Measurements from ENCODE around the gene COPZ2. TPM values are rescaled to one million over a fixed set of nuclear protein-coding genes. Genes with fewer than 3 reads are reported as not detected.
A peak's percentile ranks its signal among the peaks of the same experiment; 100 is the strongest.

COPZ2 gene
- total RNA-seq, 6 experiments from 2014 or later, result 209 to 260 (median 211) TPM

DNA sequence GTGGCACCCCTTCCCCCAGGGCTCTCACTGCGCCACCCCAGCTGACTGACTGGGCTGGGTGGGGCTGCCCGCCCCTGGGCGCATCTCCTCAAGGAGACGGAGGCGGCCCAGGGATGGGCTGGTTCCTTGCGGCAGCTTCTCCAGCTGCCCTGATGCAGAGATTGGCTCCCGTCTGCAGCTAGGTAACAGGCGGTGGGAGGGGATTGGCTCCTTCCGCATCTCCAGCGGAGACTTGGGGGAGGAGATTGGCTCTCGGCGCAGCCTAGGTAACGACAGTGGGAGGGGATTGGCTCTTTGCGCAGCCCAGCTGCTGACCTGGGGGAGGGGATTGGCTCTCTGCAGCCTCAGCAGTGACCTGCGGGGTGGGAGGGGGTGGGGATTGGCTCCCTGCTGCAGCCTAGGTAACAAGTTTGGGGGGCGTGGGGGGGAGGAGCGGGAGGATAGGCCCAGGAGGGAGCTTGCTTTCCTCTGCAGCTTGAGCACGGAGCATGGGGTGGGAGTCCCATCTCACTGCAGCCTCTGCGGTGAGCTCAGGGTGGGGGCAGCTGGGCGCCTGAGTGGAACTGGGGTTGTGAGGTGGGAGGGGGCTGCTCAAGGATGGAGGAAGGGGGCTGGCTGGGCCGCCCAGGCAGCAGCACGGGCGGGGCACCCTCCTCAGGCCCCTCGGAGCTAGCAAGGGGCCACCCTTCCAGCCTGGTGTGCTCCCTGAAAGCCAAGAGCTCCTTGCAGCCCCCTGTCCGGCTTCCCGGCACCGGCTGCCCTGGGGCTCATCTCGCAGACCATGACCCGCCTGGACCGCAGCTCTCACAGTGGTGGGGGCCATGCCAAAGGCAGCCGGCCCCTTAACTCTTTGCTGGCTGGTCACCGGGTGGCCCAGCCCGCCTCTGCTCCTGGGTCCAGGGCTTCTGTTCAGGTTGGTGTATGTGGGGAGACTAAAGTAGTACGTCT lies 16.9 kb upstream of the COPZ2 start:
- peak overlapping the region; percentile 70 for H3K4me3 Mint-ChIP-seq
- H3K9me3 Mint-ChIP-seq, result no peaks in the 10 kb centered on the region
- TF ChIP-seq, protein P1, sequence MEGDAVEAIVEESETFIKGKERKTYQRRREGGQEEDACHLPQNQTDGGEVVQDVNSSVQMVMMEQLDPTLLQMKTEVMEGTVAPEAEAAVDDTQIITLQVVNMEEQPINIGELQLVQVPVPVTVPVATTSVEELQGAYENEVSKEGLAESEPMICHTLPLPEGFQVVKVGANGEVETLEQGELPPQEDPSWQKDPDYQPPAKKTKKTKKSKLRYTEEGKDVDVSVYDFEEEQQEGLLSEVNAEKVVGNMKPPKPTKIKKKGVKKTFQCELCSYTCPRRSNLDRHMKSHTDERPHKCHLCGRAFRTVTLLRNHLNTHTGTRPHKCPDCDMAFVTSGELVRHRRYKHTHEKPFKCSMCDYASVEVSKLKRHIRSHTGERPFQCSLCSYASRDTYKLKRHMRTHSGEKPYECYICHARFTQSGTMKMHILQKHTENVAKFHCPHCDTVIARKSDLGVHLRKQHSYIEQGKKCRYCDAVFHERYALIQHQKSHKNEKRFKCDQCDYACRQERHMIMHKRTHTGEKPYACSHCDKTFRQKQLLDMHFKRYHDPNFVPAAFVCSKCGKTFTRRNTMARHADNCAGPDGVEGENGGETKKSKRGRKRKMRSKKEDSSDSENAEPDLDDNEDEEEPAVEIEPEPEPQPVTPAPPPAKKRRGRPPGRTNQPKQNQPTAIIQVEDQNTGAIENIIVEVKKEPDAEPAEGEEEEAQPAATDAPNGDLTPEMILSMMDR (IDR thresholded peaks at IDR 0.05), result no peak
- H3K27me3 Mint-ChIP-seq (ENCODE audit: insufficient read depth), result peaks cover 8% of the 10 kb centered on the region
- DNase-seq, result peak; percentile 46
- peaks cover 72% of the 10 kb centered on the region for H3K4me1 Mint-ChIP-seq (ENCODE audit: low read depth)
- peaks cover 49% of the 10 kb centered on the region for H3K36me3 Mint-ChIP-seq (ENCODE audit: low read depth)
- H3K27ac Mint-ChIP-seq, result peak overlapping the region; percentile 95

DNA sequence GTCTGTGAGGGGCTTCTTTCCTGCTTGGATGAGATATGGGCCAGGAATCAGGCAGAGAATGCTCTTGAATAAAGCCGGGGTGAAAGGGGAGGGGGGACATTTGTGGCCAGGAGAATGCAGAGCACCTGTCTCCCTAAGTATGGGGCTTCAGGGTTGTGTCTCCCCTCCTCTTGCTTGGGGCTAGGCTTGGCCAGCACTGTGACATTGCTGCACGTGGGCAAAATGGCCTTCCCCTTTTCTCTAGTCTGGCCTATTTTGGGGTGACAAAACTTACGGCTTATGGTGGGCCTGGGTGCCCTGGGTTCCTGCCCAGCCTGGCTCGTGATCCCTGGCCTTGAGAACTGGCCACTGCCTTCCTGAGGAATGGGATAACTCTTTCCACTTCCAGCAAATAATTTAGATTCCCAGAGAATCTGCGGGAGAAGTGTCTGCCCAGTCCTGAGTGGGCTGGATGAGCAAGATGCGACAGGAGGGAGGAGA lies 16.2 kb upstream of the COPZ2 start:
- H3K4me3 Mint-ChIP-seq, result peak overlapping the region; percentile 70
- DNase-seq, result no peak
- TF ChIP-seq, protein P1 (IDR thresholded peaks at IDR 0.05), result no peak
- peak overlapping the region; percentile 95 for H3K27ac Mint-ChIP-seq
- peaks cover 8% of the 10 kb centered on the region for H3K27me3 Mint-ChIP-seq (ENCODE audit: insufficient read depth)
- peaks cover 45% of the 10 kb centered on the region for H3K36me3 Mint-ChIP-seq (ENCODE audit: low read depth)
- H3K9me3 Mint-ChIP-seq, result no peaks in the 10 kb centered on the region
- H3K4me1 Mint-ChIP-seq (ENCODE audit: low read depth), result peaks cover 78% of the 10 kb centered on the region

DNA sequence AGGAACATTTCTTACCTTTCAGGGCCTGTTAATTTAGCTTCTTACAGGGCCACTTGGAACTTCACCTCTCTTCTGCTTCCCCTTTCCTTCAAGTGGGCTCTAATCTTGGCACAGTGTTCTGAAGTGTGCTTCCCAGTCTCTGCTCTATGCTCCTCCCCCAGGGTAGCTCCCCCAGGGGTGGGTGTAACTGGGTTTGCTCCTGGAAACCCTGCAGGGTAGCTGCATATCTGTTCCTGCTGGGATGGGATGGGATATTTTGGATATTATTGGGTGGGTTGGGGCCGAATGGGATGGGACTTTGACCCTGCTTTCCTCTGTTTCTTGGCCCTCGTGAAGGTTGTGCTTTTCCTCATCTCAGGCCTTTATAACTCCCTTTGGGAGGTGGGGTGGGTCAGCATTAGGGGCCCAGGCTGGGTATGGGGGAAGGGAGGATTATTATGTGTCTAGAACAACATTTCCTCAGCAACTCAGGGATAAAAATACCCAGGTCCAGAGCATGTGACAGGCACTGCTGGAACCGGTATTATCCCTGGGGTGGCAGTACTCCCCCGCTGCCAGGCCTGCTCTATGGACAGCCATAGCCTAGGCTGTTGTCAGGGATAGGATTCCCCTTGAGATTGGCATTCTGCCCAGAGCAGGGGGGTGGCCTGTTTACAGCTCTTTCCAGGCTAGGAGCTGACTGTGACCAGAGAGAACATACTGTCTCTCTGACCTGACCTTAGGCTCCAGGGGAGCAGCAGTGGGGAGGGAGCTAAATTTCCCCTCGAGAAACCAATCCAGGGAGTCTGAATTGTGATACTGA lies 15.6 kb upstream of the COPZ2 start:
- Mint-ChIP-seq H3K9me3 (no peaks in the 10 kb centered on the region), H3K36me3 (ENCODE audit: low read depth) (peaks cover 43% of the 10 kb centered on the region), H3K4me3 (peak overlapping the region; percentile 70), H3K27ac (peak overlapping the region; percentile 95), H3K4me1 (ENCODE audit: low read depth) (peaks cover 73% of the 10 kb centered on the region), H3K27me3 (ENCODE audit: insufficient read depth) (peaks cover 8% of the 10 kb centered on the region)
- peak; percentile 35 for DNase-seq
- TF ChIP-seq, protein P1 (IDR thresholded peaks at IDR 0.05), result no peak

DNA sequence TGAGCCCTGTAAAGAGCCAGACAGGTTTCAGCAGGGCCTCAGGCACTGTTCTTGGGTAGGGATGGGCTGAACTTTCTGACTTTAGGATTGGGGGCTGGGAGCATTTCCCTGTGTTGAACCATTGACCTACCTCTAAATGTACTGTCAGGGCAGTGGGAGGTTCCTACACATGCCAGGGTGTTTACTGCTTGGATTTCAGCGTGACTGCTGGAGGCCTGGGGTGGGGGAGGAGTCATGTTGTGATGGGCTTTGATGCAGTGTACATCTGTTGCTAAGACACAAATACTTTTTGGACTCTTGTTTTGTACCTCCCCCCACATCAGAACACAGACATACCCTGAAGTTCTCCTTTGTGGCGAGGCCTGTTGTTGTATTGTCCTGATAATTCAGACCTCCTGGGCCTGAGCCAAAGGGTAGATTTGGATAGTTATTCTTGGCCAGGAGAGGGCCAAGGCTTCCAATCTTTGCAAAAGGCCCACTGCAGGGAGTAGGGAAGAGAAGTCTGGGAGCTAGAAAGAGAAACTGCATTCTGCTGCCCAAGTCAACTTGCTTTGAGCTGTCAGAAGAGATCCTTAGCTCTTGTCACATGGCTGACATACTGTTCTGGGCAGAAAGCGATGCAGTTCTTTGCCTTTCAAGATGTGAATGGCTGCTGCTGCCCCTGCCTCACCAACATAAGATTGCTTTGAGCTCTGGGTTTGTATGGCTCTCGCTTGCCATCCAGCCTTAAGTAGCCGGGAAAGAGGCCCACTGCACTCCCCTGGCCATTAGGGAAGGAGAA lies 14.3 kb upstream of the COPZ2 start:
- peaks cover 8% of the 10 kb centered on the region for H3K27me3 Mint-ChIP-seq (ENCODE audit: insufficient read depth)
- H3K9me3 Mint-ChIP-seq, result no peaks in the 10 kb centered on the region
- H3K4me1 Mint-ChIP-seq (ENCODE audit: low read depth), result peaks cover 85% of the 10 kb centered on the region
- peak; percentile 72 for DNase-seq
- peaks cover 43% of the 10 kb centered on the region for H3K36me3 Mint-ChIP-seq (ENCODE audit: low read depth)
- peak overlapping the region; percentile 95 for H3K27ac Mint-ChIP-seq
- TF ChIP-seq, protein P1 (IDR thresholded peaks at IDR 0.05), result 0 out of 2 replicates have a peak, but pooled peaks have one; percentile 14
- H3K4me3 Mint-ChIP-seq, result peak overlapping the region; percentile 73

DNA sequence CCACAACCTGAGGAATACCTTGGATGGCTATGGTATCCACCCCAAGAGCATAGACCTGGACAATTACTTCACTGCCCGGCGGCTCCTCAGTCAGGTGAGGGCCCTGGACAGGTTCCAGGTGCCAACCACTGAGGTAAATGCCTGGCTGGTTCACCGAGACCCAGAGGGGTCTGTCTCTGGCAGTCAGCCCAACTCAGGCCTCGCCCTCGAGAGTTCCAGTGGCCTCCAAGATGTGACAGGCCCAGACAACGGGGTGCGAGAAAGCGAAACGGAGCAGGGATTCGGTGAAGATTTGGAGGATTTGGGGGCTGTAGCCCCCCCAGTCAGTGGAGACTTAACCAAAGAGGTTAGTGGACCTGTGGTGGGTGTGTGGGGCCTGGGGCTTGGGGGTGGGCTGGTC lies 13.7 kb upstream of the COPZ2 start:
- H3K36me3 Mint-ChIP-seq (ENCODE audit: low read depth), result peaks cover 43% of the 10 kb centered on the region
- H3K4me3 Mint-ChIP-seq, result peak overlapping the region; percentile 93
- DNase-seq, result no peak
- peak overlapping the region; percentile 95 for H3K27ac Mint-ChIP-seq
- H3K4me1 Mint-ChIP-seq (ENCODE audit: low read depth), result peaks cover 88% of the 10 kb centered on the region
- TF ChIP-seq, protein P1 (IDR thresholded peaks at IDR 0.05), result no peak
- peaks cover 8% of the 10 kb centered on the region for H3K27me3 Mint-ChIP-seq (ENCODE audit: insufficient read depth)
- no peaks in the 10 kb centered on the region for H3K9me3 Mint-ChIP-seq

Data from HFFc6 (cell line).